ENCODE data around the gene VPS36.

DNA sequence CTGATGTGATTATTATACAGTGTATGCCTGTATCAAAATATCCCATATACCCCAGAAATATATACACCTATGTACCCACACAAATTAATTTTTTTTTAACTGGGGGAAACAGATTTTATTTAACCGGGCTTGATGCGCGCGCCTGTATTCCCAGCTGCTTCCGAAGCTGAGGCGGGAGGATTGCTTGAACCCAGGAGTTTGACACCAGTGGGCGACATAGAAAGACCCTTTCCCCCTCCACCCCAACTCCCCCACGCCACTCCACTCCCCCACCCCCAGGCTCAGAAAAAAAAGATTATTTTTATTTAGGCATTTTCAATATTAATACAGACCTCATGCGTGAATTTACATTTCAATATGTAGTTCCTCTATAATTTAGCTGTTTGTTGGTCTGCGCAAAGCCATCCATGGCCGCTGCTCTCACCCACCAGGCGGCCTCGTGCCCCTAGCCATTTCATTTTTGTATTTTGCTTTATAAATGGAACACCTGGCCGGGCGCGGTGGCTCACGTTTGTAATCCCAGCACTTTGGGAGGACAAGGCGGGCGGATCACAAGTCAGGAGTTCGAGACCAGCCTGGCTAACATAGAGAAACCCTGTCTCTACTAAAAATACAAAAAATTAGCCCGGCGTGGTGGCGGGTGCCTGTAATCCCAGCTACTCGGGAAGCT is 836 bp upstream of the VPS36 start:
- TF ChIP-seq POLR2AphosphoS5 (IDR thresholded peaks at IDR 0.05; ENCODE audit: low read depth, low read length): no peak
- TF ChIP-seq POLR2A (IDR thresholded peaks at IDR 0.05; ENCODE audit: low read depth, low read length): no peak
